T-helper 9 cell (primary cell): ENCODE results near the gene GIMAP6.
"Not testable (repeated sequence)": the region's sequence is repeated elsewhere in the genome, so short reads cannot be mapped to it uniquely, and the experiment has no call there.

Experiments
- DNase-seq: peaks from one replicate; pipeline ENCODE4 v3.0.0-alpha.2; 2020
- total RNA-seq, 2 donors: gene quantifications; one replicate each; lab custom pipeline; 2026; lab: John Stamatoyannopoulos, UW

Gene GIMAP6
- total RNA-seq = 73.8 to 312 reads per million in 2 donors

- peak; percentile 16 for DNase-seq
These were observed at the start of gene GIMAP6 for GRCh38 chr7:150631866-150632864. GIMAP6 (minus strand) TSS chr7:150632385; CDS start chr7:150630142, 2,243 bp downstream.

DNA sequence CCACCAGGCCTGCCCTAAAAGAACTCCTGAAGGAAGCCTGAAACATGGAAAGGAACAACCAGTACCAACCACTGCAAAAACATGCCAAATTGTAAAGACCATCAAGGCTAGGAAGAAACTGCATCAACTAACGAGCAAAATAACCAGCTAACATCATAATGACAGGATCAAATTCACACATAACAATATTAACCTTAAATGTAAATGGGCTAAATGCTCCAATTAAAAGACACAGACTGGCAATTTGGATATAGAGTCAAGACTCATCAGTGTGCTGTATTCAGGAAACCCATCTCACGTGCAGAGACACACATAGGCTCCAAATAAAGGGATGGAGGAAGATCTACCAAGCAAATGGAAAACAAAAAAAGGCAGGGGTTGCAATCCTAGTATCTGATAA, 48.2 kb upstream of the GIMAP6 start:
- DNase-seq = not testable (repeated sequence)

DNA sequence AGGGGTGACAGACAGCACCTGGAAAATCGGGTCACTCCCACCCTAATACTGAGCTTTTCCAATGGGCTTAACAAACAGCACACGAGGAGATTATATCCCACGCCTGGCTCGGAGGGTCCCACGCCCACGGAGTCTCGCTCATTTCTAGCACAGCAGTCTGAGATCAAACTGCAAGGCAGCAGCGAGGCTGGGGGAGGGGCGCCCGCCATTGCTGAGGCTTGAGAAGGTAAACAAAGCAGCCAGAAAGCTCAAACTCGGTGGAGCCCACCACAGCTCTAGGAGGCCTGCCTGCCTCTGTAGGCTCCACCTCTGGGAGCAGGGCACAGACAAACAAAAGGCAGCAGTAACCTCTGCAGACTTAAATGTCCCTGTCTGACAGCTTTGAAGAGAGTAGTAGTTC, 46.4 kb upstream of the GIMAP6 start:
- not testable (repeated sequence) for DNase-seq

- not testable (repeated sequence) for DNase-seq
These were observed 44.7 kb upstream of the GIMAP6 start for GRCh38 chr7:150676854-150677253.

DNA sequence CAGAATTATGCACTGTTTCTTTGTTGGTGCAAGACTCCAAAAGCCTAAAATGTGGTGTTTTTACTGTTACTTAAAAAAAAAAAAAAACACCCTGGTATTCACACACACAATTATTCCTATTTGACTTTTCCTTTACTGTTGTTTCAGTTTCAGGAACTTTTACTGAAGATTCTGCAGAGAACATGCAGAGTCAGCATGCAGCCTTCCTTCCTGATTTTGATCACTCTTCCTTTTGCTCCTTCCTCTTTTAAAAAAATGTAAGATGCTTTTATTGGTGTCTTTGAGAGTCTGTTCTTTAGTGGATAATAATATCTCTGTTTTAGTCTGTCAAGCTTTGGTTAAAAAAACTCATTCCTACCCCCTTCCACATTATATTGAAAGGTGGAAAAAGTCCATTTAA, 44.1 kb upstream of the GIMAP6 start:
- not testable (repeated sequence) for DNase-seq

- no peak for DNase-seq
These were observed 43.5 kb upstream of the GIMAP6 start for GRCh38 chr7:150675714-150676113.

DNA sequence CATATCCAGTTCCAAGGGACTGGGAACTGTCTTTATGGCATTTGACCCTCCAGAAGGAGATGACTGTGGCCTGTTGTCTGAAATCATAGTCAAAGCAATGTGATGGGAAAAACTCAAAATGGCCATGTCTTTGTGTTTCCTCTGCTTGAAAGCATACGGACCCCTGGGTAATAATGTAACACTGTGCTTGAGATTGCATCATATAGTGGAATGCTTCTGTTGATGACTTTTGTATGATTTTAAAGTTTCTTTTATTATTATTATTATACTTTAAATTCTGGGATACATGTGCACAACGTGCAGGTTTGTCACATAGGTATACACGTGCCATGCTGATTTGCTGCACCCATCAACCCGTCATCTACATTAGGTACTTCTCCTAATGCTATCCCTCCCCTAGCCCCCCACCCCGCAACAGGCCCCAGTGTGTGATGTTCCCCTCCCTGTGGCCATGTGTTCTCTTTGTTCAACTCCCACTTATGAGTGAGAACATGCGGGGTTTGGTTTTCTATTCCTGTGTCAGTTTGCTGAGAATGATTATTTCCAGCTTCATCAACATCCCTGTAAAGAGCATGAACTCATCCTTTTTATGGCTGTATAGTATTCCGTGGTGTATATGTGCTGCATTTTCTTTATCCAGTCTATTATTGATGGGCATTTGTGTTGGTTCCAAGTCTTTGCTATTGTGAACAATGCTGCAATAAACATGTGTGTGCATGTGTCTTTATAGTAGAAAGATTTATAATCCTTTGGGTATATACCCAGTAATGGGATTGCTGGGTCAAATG, 39.8 kb upstream of the GIMAP6 start:
- not testable (repeated sequence) for DNase-seq

DNA sequence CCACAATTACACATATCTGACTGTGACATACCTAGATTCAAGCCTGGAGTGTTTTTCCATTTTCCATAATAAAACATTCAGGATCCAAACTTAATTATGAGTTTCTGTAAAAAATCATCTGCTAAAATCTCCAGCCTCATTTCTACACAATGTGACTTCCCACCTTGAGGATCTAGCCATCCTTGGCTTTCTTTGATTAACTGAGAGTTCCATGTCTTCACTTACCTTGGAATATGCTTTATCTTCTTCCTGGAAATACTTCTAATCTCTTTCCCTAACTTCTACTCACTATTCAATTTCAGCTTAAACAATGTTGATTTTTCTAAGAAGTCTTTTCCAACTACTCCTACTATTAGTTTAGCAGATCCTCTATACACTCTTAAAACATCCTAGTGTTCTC, 36.8 kb upstream of the GIMAP6 start:
- no peak for DNase-seq

- DNase-seq = peak; percentile 21
These were observed 36.3 kb upstream of the GIMAP6 start for GRCh38 chr7:150668472-150668911.

DNA sequence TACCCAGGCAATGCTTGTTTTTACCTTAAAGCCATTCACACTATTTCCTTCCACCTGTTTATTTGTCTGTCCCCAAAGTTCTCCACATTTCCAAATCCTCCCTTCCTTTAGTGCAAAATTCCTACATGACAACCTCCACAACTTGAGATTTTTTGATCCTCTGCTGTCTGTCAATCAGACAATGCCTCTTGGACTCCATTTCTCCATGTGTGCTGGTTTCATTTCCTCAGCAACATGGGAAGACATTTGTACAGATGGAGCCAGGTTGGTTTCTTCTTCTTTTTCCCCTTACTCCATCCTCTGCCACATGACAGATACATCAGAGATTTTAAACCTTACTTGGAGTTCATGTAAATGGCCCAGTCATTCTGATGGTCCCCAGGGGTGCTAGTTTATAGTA, 34.2 kb upstream of the GIMAP6 start:
- DNase-seq = no peak

DNA sequence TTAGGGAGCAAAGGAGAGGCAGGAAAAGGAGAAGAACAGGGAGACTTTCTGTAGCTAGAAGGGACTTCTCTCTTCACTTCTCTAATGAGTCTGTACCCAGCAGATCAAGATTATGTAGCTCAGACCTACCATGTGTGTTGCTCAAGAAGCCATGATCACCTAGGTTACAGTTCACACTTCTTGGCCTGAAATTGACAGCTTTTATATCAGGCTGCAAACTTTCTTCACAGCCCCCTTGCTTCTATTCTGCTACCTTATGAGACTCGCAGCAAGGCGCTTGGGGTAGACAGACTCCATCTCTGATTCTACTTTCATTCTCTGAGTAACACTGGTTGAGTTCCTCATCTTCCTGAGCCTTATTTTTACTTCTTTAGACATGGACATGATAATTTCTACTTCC, 33.7 kb upstream of the GIMAP6 start:
- no peak for DNase-seq

- DNase-seq = no peak
These were observed 33.0 kb upstream of the GIMAP6 start for GRCh38 chr7:150665089-150665748.

DNA sequence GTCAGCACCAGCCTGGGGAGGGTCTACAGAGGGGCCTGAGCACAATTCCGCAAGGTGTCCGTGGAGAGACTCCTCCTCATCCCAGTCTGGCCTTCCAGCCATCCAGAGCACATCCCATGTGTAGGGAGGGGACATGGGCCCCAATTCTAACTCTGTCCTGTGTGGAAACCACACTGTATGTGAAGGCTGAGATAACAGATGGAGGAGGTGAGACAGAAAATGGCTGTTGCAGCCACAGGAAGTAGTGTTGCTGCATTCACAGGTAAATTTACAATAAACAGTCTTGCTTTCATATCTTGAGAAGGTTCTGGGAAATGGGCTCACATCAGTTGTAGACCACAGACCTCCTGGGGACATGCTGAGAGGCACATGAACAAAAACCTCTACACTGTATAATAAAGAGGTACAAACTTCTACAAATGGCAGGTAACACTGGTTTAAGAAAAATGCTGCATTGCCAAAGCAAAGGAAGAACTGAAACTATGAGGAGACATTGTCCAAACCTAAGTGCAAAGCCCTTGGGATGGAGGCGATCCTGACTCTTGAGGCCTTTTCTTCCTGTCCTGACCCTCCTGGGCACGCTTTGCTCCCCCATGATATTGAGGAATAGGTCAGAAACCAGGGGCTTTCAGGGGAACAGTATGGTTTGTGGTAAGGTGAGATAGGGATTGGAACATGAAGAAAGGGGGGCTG, 31.8 kb upstream of the GIMAP6 start:
- DNase-seq = no peak

- DNase-seq = not testable (repeated sequence)
These were observed 30.6 kb upstream of the GIMAP6 start for GRCh38 chr7:150662821-150663220.

DNA sequence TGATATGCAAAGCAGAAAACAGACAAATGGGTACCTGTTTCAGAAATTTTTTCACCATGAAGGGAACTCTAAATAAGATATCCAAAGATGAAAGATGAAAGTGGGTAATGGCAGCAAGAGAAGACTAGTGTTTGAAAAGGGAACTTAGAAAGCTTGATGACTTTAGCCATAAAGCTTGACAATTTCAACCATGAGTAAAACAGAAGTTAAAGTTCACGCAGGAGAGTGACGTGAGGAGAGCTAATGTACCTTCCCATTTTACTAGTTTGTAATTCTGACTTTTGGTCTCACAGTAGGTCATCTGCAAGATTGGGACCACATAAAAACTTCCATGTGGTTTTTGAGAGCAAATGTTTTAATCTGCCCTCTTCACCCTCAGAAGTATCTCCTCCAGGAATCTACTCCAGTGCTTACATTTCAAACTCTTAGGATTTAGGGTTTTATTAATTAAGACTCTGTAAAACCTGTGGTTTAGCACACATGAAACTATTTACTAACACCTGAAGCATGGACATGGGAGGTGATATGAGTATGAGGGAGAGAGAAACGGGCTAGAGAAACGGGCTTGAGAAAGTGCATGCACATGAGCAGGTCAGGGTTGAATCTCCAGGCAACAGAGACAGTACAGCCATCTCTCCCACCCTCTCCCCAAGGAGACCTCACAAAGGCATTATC, 28.9 kb upstream of the GIMAP6 start:
- no peak for DNase-seq

GRCh38 chr7:150657526-150657925, 25.3 kb upstream of the GIMAP6 start:
- DNase-seq = no peak

DNA sequence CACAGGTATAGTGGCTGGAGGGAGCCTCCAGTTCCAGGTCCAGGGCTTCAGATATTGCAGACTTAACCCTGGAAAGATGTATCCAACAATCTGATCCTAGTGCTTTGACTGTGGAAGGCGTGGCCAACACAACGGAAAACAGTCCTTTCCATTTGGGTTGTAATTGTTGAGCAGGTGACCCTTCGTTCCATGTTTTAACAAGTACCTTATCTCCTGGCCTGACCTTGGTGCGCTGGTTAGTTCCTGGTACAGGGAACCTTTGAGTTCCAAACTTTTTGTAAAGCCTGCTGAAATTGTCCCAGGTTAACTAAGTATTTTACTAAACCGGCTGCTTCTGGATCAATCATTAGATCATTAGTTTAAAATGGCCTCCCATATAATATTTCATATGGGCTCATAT, 23.9 kb upstream of the GIMAP6 start:
- no peak for DNase-seq

GRCh38 chr7:150654692-150655091, 22.5 kb upstream of the GIMAP6 start:
- DNase-seq = no peak

DNA sequence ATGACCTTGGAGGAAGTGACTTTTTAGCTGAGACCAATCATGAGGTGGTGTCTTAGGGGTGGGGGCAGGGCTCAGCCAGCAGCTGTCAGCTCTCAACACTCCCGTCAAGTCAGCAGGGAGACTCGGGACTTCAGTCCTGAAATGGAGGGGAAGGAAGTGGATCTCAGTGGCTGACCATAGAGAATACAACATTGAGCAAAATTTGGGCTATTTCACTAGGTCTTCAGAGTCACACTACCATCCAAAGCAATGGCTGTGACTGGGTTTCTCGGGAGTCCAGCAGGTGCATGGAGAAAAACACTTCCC, 16.8 kb upstream of the GIMAP6 start:
- DNase-seq = no peak

GRCh38 chr7:150648353-150649079, 16.3 kb upstream of the GIMAP6 start:
- no peak for DNase-seq
